Measurements from ENCODE around the gene BIK.

- TF ChIP-seq, protein P1, sequence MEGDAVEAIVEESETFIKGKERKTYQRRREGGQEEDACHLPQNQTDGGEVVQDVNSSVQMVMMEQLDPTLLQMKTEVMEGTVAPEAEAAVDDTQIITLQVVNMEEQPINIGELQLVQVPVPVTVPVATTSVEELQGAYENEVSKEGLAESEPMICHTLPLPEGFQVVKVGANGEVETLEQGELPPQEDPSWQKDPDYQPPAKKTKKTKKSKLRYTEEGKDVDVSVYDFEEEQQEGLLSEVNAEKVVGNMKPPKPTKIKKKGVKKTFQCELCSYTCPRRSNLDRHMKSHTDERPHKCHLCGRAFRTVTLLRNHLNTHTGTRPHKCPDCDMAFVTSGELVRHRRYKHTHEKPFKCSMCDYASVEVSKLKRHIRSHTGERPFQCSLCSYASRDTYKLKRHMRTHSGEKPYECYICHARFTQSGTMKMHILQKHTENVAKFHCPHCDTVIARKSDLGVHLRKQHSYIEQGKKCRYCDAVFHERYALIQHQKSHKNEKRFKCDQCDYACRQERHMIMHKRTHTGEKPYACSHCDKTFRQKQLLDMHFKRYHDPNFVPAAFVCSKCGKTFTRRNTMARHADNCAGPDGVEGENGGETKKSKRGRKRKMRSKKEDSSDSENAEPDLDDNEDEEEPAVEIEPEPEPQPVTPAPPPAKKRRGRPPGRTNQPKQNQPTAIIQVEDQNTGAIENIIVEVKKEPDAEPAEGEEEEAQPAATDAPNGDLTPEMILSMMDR (IDR thresholded peaks at IDR 0.05) = no peak
- TF ChIP-seq POLR2A (IDR thresholded peaks at IDR 0.05) (no peak), EP300 (IDR thresholded peaks at IDR 0.05) (no peak), POLR2AphosphoS5 (IDR thresholded peaks at IDR 0.05) (no peak)
Measured at GRCh38 chr22:43101306-43101705, 9.2 kb upstream of the BIK start.
